ENCODE results near the gene C17orf107.
A peak's percentile ranks its signal among the peaks of the same experiment; 100 is the strongest.

The C17orf107 gene

GRCh38 chr17:4928881-4929280, 29.5 kb downstream of the C17orf107 start:
- Histone ChIP-seq H3K27me3 (ENCODE audit: control insufficient read depth, insufficient read depth, low read length) (no peaks in the 10 kb centered on the region), H3K9ac (ENCODE audit: low read length) (no peak overlapping the region), H3K9me3 (ENCODE audit: control insufficient read depth, low read depth, low read length) (no peaks in the 10 kb centered on the region), H3K4me1 (ENCODE audit: control insufficient read depth, low read depth, low read length) (no peaks in the 10 kb centered on the region), H3K4me3 (ENCODE audit: low read length) (no peak overlapping the region), H3K36me3 (ENCODE audit: control insufficient read depth, low read depth, low read length) (peaks cover 3% of the 10 kb centered on the region), H3K27ac (ENCODE audit: low read length) (no peak overlapping the region)

GRCh38 chr17:4931963-4932362, 32.6 kb downstream of the C17orf107 start, which contains the start of gene GP1BA:
GP1BA (plus strand) TSS chr17:4932277; CDS start chr17:4932605, 328 bp downstream.
- H3K4me3 ChIP-seq (ENCODE audit: low read length): no peak within 1 kb of the TSS
- H3K9ac ChIP-seq (ENCODE audit: low read length): no peak within 1 kb of the TSS
- no peak within 1 kb of the TSS for H3K27ac ChIP-seq (ENCODE audit: low read length)

GRCh38 chr17:4932756-4933155, 33.4 kb downstream of the C17orf107 start:
- Histone ChIP-seq H3K9me3 (ENCODE audit: control insufficient read depth, low read depth, low read length) (no peaks in the 10 kb centered on the region), H3K27me3 (ENCODE audit: control insufficient read depth, insufficient read depth, low read length) (no peaks in the 10 kb centered on the region), H3K9ac (ENCODE audit: low read length) (no peak overlapping the region), H3K4me1 (ENCODE audit: control insufficient read depth, low read depth, low read length) (peaks cover 2% of the 10 kb centered on the region), H3K27ac (ENCODE audit: low read length) (no peak overlapping the region), H3K4me3 (ENCODE audit: low read length) (no peak overlapping the region), H3K36me3 (ENCODE audit: control insufficient read depth, low read depth, low read length) (peaks cover 11% of the 10 kb centered on the region)

More at GRCh38 chr17:4931963-4932362, 32.6 kb downstream of the C17orf107 start, which contains the start of gene GP1BA:
- Histone ChIP-seq H3K27me3 (ENCODE audit: control insufficient read depth, insufficient read depth, low read length) (no peaks in the 10 kb centered on the region), H3K36me3 (ENCODE audit: control insufficient read depth, low read depth, low read length) (peaks cover 6% of the 10 kb centered on the region), H3K9me3 (ENCODE audit: control insufficient read depth, low read depth, low read length) (no peaks in the 10 kb centered on the region), H3K4me1 (ENCODE audit: control insufficient read depth, low read depth, low read length) (peaks cover 2% of the 10 kb centered on the region)

GRCh38 chr17:4933646-4934045, 34.3 kb downstream of the C17orf107 start:
- Histone ChIP-seq H3K9me3 (ENCODE audit: control insufficient read depth, low read depth, low read length) (no peaks in the 10 kb centered on the region), H3K9ac (ENCODE audit: low read length) (no peak overlapping the region), H3K27ac (ENCODE audit: low read length) (no peak overlapping the region), H3K36me3 (ENCODE audit: control insufficient read depth, low read depth, low read length) (peaks cover 14% of the 10 kb centered on the region), H3K4me3 (ENCODE audit: low read length) (no peak overlapping the region), H3K27me3 (ENCODE audit: control insufficient read depth, insufficient read depth, low read length) (no peaks in the 10 kb centered on the region), H3K4me1 (ENCODE audit: control insufficient read depth, low read depth, low read length) (peaks cover 5% of the 10 kb centered on the region)

- Histone ChIP-seq H3K9me3 (ENCODE audit: control insufficient read depth, low read depth, low read length) (no peaks in the 10 kb centered on the region), H3K4me3 (ENCODE audit: low read length) (no peak overlapping the region), H3K27me3 (ENCODE audit: control insufficient read depth, insufficient read depth, low read length) (no peaks in the 10 kb centered on the region), H3K9ac (ENCODE audit: low read length) (no peak overlapping the region), H3K27ac (ENCODE audit: low read length) (no peak overlapping the region), H3K4me1 (ENCODE audit: control insufficient read depth, low read depth, low read length) (peaks cover 10% of the 10 kb centered on the region), H3K36me3 (ENCODE audit: control insufficient read depth, low read depth, low read length) (peaks cover 14% of the 10 kb centered on the region)
Measured at GRCh38 chr17:4934173-4934979, 35.0 kb downstream of the C17orf107 start.

- H3K9me3 ChIP-seq (ENCODE audit: control insufficient read depth, low read depth, low read length): no peaks in the 10 kb centered on the region
- H3K9ac ChIP-seq (ENCODE audit: low read length): no peak overlapping the region
- H3K4me3 ChIP-seq (ENCODE audit: low read length): no peak overlapping the region
- no peaks in the 10 kb centered on the region for H3K27me3 ChIP-seq (ENCODE audit: control insufficient read depth, insufficient read depth, low read length)
- peaks cover 14% of the 10 kb centered on the region for H3K36me3 ChIP-seq (ENCODE audit: control insufficient read depth, low read depth, low read length)
- H3K4me1 ChIP-seq (ENCODE audit: control insufficient read depth, low read depth, low read length): peaks cover 10% of the 10 kb centered on the region
- no peak overlapping the region for H3K27ac ChIP-seq (ENCODE audit: low read length)
Measured at GRCh38 chr17:4935650-4936049, 36.3 kb downstream of the C17orf107 start.

- Histone ChIP-seq H3K27me3 (ENCODE audit: control insufficient read depth, insufficient read depth, low read length) (no peaks in the 10 kb centered on the region), H3K36me3 (ENCODE audit: control insufficient read depth, low read depth, low read length) (peaks cover 12% of the 10 kb centered on the region), H3K4me3 (ENCODE audit: low read length) (no peak overlapping the region), H3K9ac (ENCODE audit: low read length) (no peak overlapping the region), H3K27ac (ENCODE audit: low read length) (no peak overlapping the region), H3K4me1 (ENCODE audit: control insufficient read depth, low read depth, low read length) (peaks cover 13% of the 10 kb centered on the region), H3K9me3 (ENCODE audit: control insufficient read depth, low read depth, low read length) (no peaks in the 10 kb centered on the region)
Measured at GRCh38 chr17:4936436-4936835, 37.1 kb downstream of the C17orf107 start.

- H3K4me1 ChIP-seq (ENCODE audit: control insufficient read depth, low read depth, low read length): peaks cover 13% of the 10 kb centered on the region
- no peak overlapping the region for H3K27ac ChIP-seq (ENCODE audit: low read length)
- H3K4me3 ChIP-seq (ENCODE audit: low read length): no peak overlapping the region
- no peaks in the 10 kb centered on the region for H3K27me3 ChIP-seq (ENCODE audit: control insufficient read depth, insufficient read depth, low read length)
- no peaks in the 10 kb centered on the region for H3K9me3 ChIP-seq (ENCODE audit: control insufficient read depth, low read depth, low read length)
- no peak overlapping the region for H3K9ac ChIP-seq (ENCODE audit: low read length)
- H3K36me3 ChIP-seq (ENCODE audit: control insufficient read depth, low read depth, low read length): peaks cover 15% of the 10 kb centered on the region
Measured at GRCh38 chr17:4937553-4937952, 38.2 kb downstream of the C17orf107 start.

- Histone ChIP-seq H3K9me3 (ENCODE audit: control insufficient read depth, low read depth, low read length) (no peaks in the 10 kb centered on the region), H3K27me3 (ENCODE audit: control insufficient read depth, insufficient read depth, low read length) (no peaks in the 10 kb centered on the region), H3K36me3 (ENCODE audit: control insufficient read depth, low read depth, low read length) (peaks cover 20% of the 10 kb centered on the region), H3K4me3 (ENCODE audit: low read length) (no peak overlapping the region), H3K27ac (ENCODE audit: low read length) (no peak overlapping the region), H3K9ac (ENCODE audit: low read length) (no peak overlapping the region), H3K4me1 (ENCODE audit: control insufficient read depth, low read depth, low read length) (peaks cover 13% of the 10 kb centered on the region)
Measured at GRCh38 chr17:4938069-4938491, 38.7 kb downstream of the C17orf107 start.

- peaks cover 27% of the 10 kb centered on the region for H3K36me3 ChIP-seq (ENCODE audit: control insufficient read depth, low read depth, low read length)
- no peaks in the 10 kb centered on the region for H3K9me3 ChIP-seq (ENCODE audit: control insufficient read depth, low read depth, low read length)
- H3K27me3 ChIP-seq (ENCODE audit: control insufficient read depth, insufficient read depth, low read length): no peaks in the 10 kb centered on the region
- H3K4me3 ChIP-seq (ENCODE audit: low read length): peak overlapping the region; percentile 63
- H3K4me1 ChIP-seq (ENCODE audit: control insufficient read depth, low read depth, low read length): peaks cover 13% of the 10 kb centered on the region
- peak overlapping the region; percentile 93 for H3K9ac ChIP-seq (ENCODE audit: low read length)
- H3K27ac ChIP-seq (ENCODE audit: low read length): peak overlapping the region; percentile 70
Measured at GRCh38 chr17:4938688-4939545, 39.6 kb downstream of the C17orf107 start.

- Histone ChIP-seq H3K36me3 (ENCODE audit: control insufficient read depth, low read depth, low read length) (peaks cover 32% of the 10 kb centered on the region), H3K9me3 (ENCODE audit: control insufficient read depth, low read depth, low read length) (no peaks in the 10 kb centered on the region), H3K4me3 (ENCODE audit: low read length) (peak overlapping the region; percentile 63), H3K9ac (ENCODE audit: low read length) (peak overlapping the region; percentile 93), H3K4me1 (ENCODE audit: control insufficient read depth, low read depth, low read length) (peaks cover 13% of the 10 kb centered on the region), H3K27ac (ENCODE audit: low read length) (peak overlapping the region; percentile 70), H3K27me3 (ENCODE audit: control insufficient read depth, insufficient read depth, low read length) (no peaks in the 10 kb centered on the region)
Measured at GRCh38 chr17:4939546-4939795, 40.1 kb downstream of the C17orf107 start.
